HEK293 (cell line): Measurements from ENCODE around the gene SPRED2.

ENCODE experiments used
- CTCF ChIA-PET: fragments of 350-600 bp; formaldehyde crosslinking; extraction: SDS; loops from one replicate; lab custom pipeline; 2021; ENCODE audit warnings: antibody characterized with exemption; lab: Yijun Ruan, JAX
- POLR2A ChIA-PET: fragments of 300-600 bp; formaldehyde crosslinking; extraction: SDS; loops from one replicate; lab custom pipeline; 2020; ENCODE audit warnings: antibody characterized with exemption, inconsistent platforms; lab: Yijun Ruan, JAX
- H3K27ac ChIP-seq: fragments of 200-500 bp; sonication (Bioruptor generic); 2 replicates; pipeline ENCODE4 v1.5.1; 2014; ENCODE audit warnings: low read depth, low read length, control low read depth, inconsistent platforms; ENCODE audit errors: extremely low read depth
- H3K36me3 ChIP-seq, 2 experiments: fragments of 200-500 bp in 1 of 2; sonication (Bioruptor generic) in 1 of 2; 1 replicate in 1 of 2; 2 replicates in 1 of 2; pipeline ENCODE4 v1.5.1; 2014 to 2017; ENCODE audit warnings: inconsistent platforms in 2 of 2, low read length in 2 of 2; ENCODE audit not compliant: control insufficient read depth in 2 of 2, insufficient read depth in 1 of 2
- H3K4me1 ChIP-seq: fragments of 200-500 bp; sonication (Bioruptor generic); 2 replicates; pipeline ENCODE4 v1.5.1; 2014; ENCODE audit warnings: mild to moderate bottlenecking, low read length, inconsistent platforms; ENCODE audit not compliant: control insufficient read depth, insufficient read depth
- H3K4me3 ChIP-seq: 2 replicates; pipeline ENCODE4 v1.5.1; 2011; ENCODE audit warnings: low read depth, mild to moderate bottlenecking, control low read depth, low read length, moderate library complexity
- H3K9me3 ChIP-seq: fragments of 200-500 bp; sonication (Bioruptor generic); 2 replicates; pipeline ENCODE4 v1.5.1; 2014; ENCODE audit warnings: low read depth, low read length, inconsistent platforms; ENCODE audit not compliant: control insufficient read depth, insufficient read depth
- GLI2 ChIP-seq: fragments of 450-650 bp; formaldehyde crosslinking; IDR thresholded peaks from 2 replicates; pipeline ENCODE4; 2017; ENCODE audit warnings: missing biosample characterization, missing genetic modification characterization, low read depth, borderline replicate concordance
- MZF1 ChIP-seq: fragments of 450-650 bp; formaldehyde crosslinking; IDR thresholded peaks from 2 replicates; pipeline ENCODE4 v1.5.1; 2017; ENCODE audit warnings: missing biosample characterization, missing genetic modification characterization, borderline replicate concordance
- OVOL3 ChIP-seq: fragments of 450-650 bp; formaldehyde crosslinking; IDR thresholded peaks from 2 replicates; pipeline ENCODE4 v1.5.1; 2016; ENCODE audit warnings: missing biosample characterization, missing genetic modification characterization
- PRDM6 ChIP-seq: fragments of 450-650 bp; formaldehyde crosslinking; IDR thresholded peaks from 2 replicates; pipeline ENCODE4 v1.5.1; 2017; ENCODE audit warnings: missing biosample characterization, missing genetic modification characterization
- YY2 ChIP-seq: fragments of 450-650 bp; formaldehyde crosslinking; IDR thresholded peaks from 2 replicates; pipeline ENCODE4 v1.5.1; 2016; ENCODE audit warnings: missing biosample characterization, missing genetic modification characterization
- ZBTB17 ChIP-seq: fragments of 450-650 bp; formaldehyde crosslinking; IDR thresholded peaks from 2 replicates; pipeline ENCODE4 v1.5.1; 2016; ENCODE audit warnings: missing biosample characterization, missing genetic modification characterization
- ZNF140 ChIP-seq: fragments of 450-650 bp; formaldehyde crosslinking; IDR thresholded peaks from 2 replicates; pipeline ENCODE4 v1.5.1; 2016; ENCODE audit warnings: missing biosample characterization, missing genetic modification characterization
- ZNF280D ChIP-seq: fragments of 450-650 bp; formaldehyde crosslinking; IDR thresholded peaks from 2 replicates; pipeline ENCODE4 v1.5.1; 2016; ENCODE audit warnings: missing biosample characterization, missing genetic modification characterization
- ZNF341 ChIP-seq: fragments of 450-650 bp; formaldehyde crosslinking; IDR thresholded peaks from 2 replicates; pipeline ENCODE4; 2016; ENCODE audit warnings: low read depth, missing biosample characterization, missing genetic modification characterization
- ZNF37A ChIP-seq: fragments of 450-650 bp; IDR thresholded peaks from 2 replicates; pipeline ENCODE4 v1.5.1; 2018; ENCODE audit warnings: missing biosample characterization, missing genetic modification characterization
- ZNF426 ChIP-seq: fragments of 450-650 bp; formaldehyde crosslinking; IDR thresholded peaks from 2 replicates; pipeline ENCODE4 v1.5.1; 2017; ENCODE audit warnings: missing biosample characterization, missing genetic modification characterization, mild to moderate bottlenecking, inconsistent platforms, moderate library complexity
- ZNF544 ChIP-seq: fragments of 450-650 bp; formaldehyde crosslinking; IDR thresholded peaks from 2 replicates; pipeline ENCODE4 v1.5.0; 2017; ENCODE audit warnings: missing biosample characterization, missing genetic modification characterization
- ZNF600 ChIP-seq: fragments of 450-650 bp; formaldehyde crosslinking; IDR thresholded peaks from 2 replicates; pipeline ENCODE4 v1.5.1; 2016; ENCODE audit warnings: missing biosample characterization, missing genetic modification characterization
- ZNF660 ChIP-seq: fragments of 450-650 bp; IDR thresholded peaks from 2 replicates; pipeline ENCODE4 v1.5.1; 2018; ENCODE audit warnings: missing biosample characterization, mild to moderate bottlenecking, missing genetic modification characterization
- ZNF768 ChIP-seq: fragments of 450-650 bp; formaldehyde crosslinking; IDR thresholded peaks from 2 replicates; pipeline ENCODE4 v1.5.1; 2018; ENCODE audit warnings: missing biosample characterization, mild to moderate bottlenecking, missing genetic modification characterization
- TF ChIP-seq, protein P1 (sequence below): fragments of 450-650 bp; formaldehyde crosslinking; IDR thresholded peaks from 2 replicates; pipeline ENCODE4 v1.5.1; 2016; ENCODE audit warnings: missing biosample characterization, missing genetic modification characterization, borderline replicate concordance

The SPRED2 gene

GRCh38 chr2:65355186-65355831 lies 77.1 kb downstream of the SPRED2 start:
- H3K4me1 ChIP-seq, result peaks cover 45% of the 10 kb centered on the region
- H3K27ac ChIP-seq, result no peak overlapping the region
- no peaks in the 10 kb centered on the region for H3K9me3 ChIP-seq
- ChIA-PET CTCF (no interaction called here), POLR2A (no interaction called here)
- no peaks in the 10 kb centered on the region for H3K36me3 ChIP-seq
- peak; percentile 26; the same call in 1 of the 2 replicates for TF ChIP-seq PRDM6 (tag by site-specific recombination)
- no peak for TF ChIP-seq MZF1 (tag by site-specific recombination)
- H3K4me3 ChIP-seq, result no peak overlapping the region

DNA sequence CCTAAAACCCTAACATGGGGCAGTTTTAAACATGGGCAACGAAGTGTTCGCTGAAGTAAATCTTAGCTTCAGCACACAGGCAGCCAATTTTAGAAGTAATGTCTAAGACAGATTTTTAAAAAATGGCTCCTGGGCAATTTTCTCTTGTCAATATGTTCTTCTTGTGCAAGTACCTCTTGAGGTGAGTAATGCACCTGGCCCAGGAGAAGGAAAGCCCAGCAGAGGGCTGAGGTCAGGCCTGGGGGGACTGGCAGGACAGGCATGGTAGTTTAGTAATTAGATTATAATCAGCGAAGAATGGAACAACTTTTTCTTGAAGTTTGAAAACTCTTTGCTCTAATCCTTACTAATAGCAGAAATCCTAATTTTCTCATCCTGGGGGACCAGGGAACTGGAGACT lies 77.6 kb downstream of the SPRED2 start:
- no peak overlapping the region for H3K4me3 ChIP-seq

GRCh38 chr2:65353927-65354326 lies 78.5 kb downstream of the SPRED2 start:
- Histone ChIP-seq H3K36me3 (no peaks in the 10 kb centered on the region; a peak in 1 of 3 replicates), H3K27ac (no peak overlapping the region), H3K9me3 (no peaks in the 10 kb centered on the region), H3K4me3 (no peak overlapping the region), H3K4me1 (peaks cover 45% of the 10 kb centered on the region)
- TF ChIP-seq ZNF768 (no peak), ZNF426 (tag by site-specific recombination) (no peak), ZNF544 (tag by site-specific recombination) (no peak), ZNF660 (tag by site-specific recombination) (no peak), ZNF37A (tag by site-specific recombination) (no peak), ZBTB17 (peak; percentile 65), GLI2 (no peak), YY2 (no peak), ZNF341 (tag by site-specific recombination) (no peak), OVOL3 (tag by site-specific recombination) (no peak), ZNF280D (no peak), ZNF600 (tag by site-specific recombination) (0 out of 2 replicates have a peak, but pooled peaks have one; percentile 22)
- ChIA-PET CTCF (interaction anchor here (0.6 to 2.0 kb wide), 4 partner anchors 11 to 1023 kb away, joined by 3 to 4 read pairs (median 4); no protein-coding TSS in a partner anchor), POLR2A (interaction anchor here (0.5 kb wide), 1 partner anchor 46 kb away, joined by 3 read pairs; no protein-coding TSS in a partner anchor)

More for the DNA sequence above, 77.6 kb downstream of the SPRED2 start:
- ChIA-PET POLR2A (no interaction called here), CTCF (no interaction called here)
- H3K27ac ChIP-seq, result no peak overlapping the region
- no peaks in the 10 kb centered on the region for H3K9me3 ChIP-seq
- TF ChIP-seq, protein P1, sequence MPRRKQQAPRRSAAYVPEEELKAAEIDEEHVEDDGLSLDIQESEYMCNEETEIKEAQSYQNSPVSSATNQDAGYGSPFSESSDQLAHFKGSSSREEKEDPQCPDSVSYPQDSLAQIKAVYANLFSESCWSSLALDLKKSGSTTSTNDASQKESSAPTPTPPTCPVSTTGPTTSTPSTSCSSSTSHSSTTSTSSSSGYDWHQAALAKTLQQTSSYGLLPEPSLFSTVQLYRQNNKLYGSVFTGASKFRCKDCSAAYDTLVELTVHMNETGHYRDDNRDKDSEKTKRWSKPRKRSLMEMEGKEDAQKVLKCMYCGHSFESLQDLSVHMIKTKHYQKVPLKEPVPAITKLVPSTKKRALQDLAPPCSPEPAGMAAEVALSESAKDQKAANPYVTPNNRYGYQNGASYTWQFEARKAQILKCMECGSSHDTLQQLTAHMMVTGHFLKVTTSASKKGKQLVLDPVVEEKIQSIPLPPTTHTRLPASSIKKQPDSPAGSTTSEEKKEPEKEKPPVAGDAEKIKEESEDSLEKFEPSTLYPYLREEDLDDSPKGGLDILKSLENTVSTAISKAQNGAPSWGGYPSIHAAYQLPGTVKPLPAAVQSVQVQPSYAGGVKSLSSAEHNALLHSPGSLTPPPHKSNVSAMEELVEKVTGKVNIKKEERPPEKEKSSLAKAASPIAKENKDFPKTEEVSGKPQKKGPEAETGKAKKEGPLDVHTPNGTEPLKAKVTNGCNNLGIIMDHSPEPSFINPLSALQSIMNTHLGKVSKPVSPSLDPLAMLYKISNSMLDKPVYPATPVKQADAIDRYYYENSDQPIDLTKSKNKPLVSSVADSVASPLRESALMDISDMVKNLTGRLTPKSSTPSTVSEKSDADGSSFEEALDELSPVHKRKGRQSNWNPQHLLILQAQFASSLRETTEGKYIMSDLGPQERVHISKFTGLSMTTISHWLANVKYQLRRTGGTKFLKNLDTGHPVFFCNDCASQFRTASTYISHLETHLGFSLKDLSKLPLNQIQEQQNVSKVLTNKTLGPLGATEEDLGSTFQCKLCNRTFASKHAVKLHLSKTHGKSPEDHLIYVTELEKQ, result no peak
- TF ChIP-seq ZNF140 (tag by site-specific recombination), result no peak
- peaks cover 43% of the 10 kb centered on the region for H3K4me1 ChIP-seq
- H3K36me3 ChIP-seq, result no peaks in the 10 kb centered on the region
